Posterior vena cava (tissue), 2 donors: Measurements from ENCODE around the gene ZCCHC7. TPM values are rescaled to one million over a fixed set of nuclear protein-coding genes. Genes with fewer than 3 reads are reported as not detected.
"Not testable (repeated sequence)": the region's sequence is repeated elsewhere in the genome, so short reads cannot be mapped to it uniquely, and the experiment has no call there.

ENCODE experiments used
- DNase-seq: peaks from one replicate; pipeline ENCODE4 v3.0.0-alpha.2; 2020; ENCODE audit warnings: low spot score
- intact Hi-C, 2 donors: fragments of 100-400 bp; cut with DNase I; formaldehyde crosslinking; loops; one replicate each; pipeline versions ENCODE4 v1.14.1 to v1.14.2; 2022 to 2023
- total RNA-seq, 2 donors: library from RNA; stranded (reverse); fragmentation: NEBNext Ultra II Directional; extraction: Animal tissue kit (Norgen Biotek cat#: 25700); gene quantifications; one replicate each; pipeline ENCODE4 v1.2.1, GENCODE V29; 2021
- donor health status: DM: yes; HTN: yes; CAD: no.
- donor health status: DM: yes; HTN: yes; CAD: no.

ZCCHC7 gene
- total RNA-seq, 2 donors from 2014 or later: 19.9 to 24.2 TPM

DNA sequence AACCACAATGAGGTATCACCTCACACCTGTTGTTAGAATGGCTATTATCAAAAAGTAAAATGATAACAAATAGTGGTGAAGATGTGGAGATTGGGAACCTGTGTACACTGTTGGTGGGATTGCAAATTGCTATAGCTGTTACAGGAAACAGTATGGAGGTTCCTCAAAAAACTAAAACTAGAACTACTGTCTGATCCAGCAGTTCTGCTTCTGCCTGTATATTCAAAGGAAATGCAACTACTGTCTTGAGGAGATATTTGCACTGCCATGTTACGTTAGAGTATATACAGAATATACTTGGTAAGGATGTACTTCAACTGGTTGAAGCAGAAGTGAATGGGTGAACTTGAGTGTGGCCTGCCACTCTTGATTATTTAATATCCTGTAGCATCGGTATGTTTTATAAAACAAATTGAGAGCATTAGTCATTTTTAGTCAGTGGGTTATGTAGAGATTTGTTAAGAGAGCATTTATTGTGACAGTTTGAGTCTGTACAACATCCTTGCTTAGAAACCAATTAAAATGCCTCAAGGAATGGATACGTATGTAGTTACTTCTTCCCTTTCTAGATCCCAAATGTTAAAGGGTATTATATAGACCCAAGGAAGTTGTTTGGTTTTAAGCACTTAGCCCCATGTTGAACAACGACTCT is 37.5 kb downstream of the ZCCHC7 start:
- no peak for DNase-seq
- intact Hi-C loops: no loop called here

DNA sequence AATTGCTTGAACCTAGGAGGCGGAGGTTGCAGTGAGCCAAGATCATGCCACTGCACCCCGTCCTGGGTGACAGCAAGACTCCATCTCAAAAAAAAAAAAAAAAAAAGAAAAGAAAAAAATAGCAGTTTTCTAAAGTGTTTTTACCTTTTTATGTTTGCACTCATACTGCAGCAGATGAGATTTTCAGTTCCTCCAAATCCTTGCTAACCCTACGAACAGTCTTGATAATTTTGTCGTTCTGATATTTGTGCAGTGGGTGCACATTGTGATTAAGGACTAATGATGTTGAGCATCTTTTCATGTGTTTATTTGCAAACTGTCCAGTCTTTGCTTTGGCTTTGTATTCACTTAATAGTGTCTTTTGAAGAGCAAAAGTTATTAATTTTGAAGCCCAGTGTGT is 42.9 kb downstream of the ZCCHC7 start:
- no peak for DNase-seq
- intact Hi-C loops: no loop called here

DNA sequence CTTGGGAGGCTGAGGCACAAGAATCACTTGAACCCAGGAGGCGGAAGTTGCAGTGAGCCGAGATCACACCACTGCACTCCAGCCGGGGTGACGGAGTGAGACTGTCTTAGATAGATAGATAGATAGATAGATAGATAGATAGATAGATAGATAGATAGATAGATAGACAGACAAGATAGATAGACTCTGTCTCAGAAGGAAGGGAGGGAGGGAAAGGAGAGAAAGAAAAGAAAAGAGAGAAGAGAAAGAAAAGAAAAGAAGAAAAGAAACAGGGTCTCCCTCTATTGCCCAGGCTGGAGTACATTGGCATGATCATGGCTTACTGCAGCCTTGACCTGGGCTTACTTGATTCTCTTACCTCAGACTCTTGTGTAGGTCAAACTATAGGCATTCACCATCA is 44.0 kb downstream of the ZCCHC7 start:
- intact Hi-C loops, DNase-seq: not testable (repeated sequence)

DNA sequence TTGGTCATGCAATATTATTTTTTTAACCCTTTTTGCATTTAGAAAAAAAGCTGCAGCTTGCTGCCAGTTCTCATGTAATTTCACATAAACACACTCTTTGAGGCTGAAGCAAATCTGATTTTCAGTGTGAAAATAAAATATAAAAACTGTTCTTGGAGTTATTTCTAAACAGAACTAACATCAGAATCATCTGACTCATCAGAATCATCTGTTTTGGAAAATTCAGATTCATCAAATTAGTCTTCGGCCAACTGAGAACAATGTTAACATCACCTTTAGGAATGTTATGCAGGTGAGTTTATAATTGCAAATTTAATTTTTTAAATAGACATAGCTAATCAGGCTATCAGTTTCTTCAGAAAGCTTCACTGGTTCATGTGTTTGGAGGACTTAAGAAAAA is 45.3 kb downstream of the ZCCHC7 start:
- DNase-seq: no peak
- intact Hi-C loops: no loop called here

DNA sequence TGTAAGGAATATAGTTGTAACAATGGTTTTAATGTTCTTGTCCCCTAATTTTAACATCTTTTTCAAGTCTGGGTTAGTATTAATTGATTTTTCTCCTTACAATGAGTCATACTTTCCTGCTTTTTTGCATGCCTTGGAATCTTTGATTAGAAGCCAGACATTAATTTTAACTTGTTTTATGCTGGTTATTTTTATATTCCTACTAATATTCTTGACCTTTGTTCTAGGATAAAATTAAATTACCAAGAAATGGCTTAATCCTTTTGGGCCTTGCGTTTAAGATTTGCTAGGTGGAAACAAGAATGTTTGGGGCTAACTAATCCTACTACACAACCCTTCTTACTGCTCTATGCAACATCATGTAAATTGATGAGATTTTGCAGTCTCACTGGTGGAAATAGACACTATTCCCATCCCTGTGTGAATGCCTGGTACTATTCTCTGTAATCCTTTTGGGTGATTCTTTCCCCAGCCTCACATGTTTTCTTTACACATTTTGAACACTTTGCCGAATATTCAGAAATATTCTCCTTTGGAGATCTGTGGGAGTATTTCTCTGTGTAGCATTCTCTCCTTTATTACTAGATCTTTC is 47.2 kb downstream of the ZCCHC7 start:
- intact Hi-C loops: no loop called here
- no peak for DNase-seq

DNA sequence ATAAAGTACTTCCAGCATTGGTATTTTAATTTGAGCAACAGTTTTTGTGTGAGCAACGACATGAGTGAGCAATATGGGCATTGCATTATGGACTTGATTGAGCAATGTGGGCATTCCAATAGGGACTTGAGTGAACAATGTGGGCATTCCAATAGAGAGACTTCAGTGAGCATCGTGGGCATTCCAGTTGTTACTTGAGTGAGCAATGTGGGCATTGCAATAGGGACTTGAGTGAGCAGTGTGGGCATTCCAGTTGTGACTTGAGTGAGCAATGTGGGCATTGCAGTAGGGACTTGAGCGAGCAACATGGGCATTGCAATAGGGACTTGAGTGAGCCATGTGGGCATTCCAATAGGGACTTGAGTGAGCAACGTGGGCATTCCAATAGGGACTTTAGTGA is 52.2 kb downstream of the ZCCHC7 start:
- intact Hi-C loops: no loop called here
- DNase-seq: no peak

DNA sequence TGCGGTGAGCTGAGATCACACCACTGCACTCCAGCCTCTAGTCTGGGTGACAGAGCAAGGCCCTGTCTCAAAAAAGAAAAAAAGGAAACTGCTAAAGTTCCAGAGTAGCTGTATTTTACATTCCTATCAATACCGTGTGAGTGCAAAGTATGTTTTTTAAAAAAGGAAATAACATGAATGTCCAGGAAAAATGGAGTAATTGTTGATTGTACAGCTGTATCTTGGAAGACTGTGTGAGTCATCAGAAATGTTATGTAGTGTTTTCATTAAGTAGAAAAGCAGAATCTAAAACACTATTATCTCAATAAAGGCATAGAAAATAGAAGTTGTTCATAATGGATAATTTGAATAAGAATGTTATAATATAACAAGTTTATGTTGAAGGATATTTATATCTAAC is 53.9 kb downstream of the ZCCHC7 start:
- intact Hi-C loops: no loop called here

DNA sequence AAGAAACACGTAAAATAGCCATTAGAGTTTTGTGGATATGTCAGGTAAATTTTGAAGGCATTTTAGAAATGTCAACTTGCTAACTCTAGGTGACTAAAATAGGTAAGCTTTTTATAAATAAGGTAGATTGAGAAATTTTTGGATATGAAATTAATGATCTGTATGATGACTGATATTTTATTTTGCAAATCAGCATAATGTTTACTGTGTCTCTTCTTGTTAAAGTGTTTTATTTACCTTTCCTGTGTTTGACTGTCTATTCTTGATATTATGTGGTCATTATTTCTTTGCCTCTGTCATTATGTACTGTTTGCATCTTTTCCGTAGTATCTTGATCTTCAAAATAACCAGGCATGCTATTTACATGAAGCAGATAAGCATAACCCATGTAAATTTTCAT is 58.4 kb downstream of the ZCCHC7 start:
- DNase-seq: no peak
- intact Hi-C loops: no loop called here

More for the DNA sequence above, 53.9 kb downstream of the ZCCHC7 start:
- DNase-seq: no peak

DNA sequence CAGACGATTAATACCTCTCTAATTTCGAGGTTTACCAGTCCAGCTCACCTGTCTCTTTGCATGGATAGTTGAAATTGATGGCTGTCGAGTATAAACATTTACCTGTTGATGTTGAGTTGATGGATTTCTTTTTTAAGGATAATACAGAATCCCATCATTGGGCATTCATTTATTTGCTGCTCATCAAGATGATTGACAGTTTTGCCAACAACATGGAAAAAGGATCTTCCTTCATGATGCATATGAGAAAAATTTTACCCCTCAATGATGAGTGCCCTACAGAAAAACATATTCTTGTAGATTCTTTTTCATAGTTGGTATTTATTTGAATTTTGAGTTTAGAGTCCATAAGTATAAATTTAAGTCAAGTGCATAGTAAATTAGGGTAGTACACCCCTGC is 59.2 kb downstream of the ZCCHC7 start:
- DNase-seq: no peak
- intact Hi-C loops: no loop called here

DNA sequence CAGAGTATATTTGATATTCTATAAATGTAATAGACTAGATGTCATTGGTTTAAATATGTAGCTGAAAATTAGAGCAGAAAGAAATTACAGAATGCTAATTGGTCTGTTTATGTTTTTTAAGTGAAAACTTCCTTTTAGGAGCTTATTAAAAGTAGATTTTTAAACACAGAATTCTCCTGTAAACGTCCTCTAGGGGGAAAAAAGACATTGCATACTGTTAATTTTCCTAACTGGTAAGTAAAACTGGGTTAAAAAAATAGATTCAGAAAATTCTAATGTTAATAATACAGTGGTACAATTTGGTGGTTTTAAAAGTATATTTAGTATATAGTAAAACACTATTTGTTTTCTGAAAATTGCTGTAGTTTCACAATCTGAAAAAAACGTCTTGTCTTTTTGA is 59.8 kb downstream of the ZCCHC7 start:
- intact Hi-C loops: no loop called here
- no peak for DNase-seq

DNA sequence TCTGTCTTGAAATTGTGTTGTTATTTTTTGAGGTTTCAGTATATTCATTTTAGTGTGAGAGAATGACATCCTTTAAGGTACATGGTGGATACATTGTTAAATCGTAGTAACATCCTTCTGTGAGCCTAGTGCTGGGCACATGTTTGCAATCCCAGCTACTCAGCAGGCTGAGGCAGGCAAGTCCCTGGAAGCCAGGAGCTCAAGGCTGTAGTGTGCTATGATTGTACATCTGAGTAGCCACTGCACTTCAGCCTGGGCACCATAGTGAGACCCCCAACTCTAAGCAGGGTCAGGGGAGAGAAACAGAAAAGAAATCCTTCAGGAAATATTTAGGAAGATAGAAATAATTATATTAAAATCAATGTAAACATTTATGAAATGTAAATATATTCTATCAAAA is 62.3 kb downstream of the ZCCHC7 start:
- intact Hi-C loops: no loop called here
- no peak for DNase-seq

DNA sequence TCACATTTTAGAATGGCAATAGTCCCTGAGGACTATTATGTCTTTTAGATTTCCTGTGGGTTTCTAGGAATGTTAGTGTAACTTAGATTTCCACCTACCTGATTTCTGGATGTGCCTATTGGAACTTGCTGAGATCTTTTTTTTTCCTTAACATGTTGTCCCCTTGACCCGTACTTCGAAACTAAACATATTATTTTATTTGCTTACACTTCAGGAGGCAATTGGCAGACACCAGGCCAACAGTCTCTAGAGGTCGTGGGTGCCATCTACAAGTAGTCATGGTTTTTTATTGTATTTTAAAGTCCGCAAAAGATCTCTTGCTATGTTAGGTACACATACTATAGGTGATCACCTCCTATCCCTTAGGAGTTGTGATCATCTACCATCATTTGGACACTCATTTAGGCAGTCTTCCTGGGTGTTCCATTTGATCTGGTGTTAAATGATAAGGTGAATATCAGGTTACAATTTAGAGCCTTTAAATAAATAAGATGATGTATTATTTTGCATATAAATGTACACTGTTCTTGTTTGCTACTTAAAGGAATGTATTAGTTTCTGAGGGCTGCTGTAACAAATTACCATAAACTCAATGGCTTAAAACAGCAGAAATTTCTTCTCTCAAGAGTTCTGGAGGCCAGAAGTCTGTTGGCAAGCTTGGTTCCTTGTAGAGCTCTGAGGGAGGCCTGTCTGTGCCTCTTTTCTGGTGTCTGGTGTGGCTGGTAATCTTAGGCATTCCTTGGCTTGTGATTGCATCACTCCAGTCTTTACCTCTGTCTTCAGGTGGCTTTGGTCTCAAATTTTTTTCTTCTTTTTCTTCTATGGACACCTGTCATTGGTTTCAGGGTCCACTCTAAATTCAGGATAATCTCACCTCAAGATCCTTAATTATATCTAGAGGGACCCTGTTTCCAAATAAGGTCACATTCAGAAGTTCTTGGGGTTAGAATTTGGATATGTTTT is 64.8 kb downstream of the ZCCHC7 start:
- intact Hi-C loops: no loop called here
- no peak for DNase-seq

DNA sequence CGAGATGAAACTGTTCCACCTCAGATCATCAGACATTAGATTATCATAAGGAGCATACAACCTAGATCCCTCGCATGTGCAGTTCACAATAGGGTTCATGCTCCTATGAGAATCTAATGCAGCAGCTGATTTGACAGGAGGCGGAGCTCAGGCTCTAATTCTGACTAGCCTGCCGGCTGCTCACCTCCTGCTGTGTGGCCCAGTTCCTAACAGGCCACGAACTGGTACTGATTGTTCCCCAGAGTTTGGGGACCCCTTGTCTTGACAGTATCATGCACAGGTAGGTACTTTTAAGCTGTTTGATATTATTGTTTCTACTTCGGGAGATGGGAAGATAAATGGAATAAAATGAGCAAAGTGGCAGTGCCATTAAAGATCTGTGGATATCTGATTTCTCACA is 66.9 kb downstream of the ZCCHC7 start:
- no peak for DNase-seq
- intact Hi-C loops: no loop called here

DNA sequence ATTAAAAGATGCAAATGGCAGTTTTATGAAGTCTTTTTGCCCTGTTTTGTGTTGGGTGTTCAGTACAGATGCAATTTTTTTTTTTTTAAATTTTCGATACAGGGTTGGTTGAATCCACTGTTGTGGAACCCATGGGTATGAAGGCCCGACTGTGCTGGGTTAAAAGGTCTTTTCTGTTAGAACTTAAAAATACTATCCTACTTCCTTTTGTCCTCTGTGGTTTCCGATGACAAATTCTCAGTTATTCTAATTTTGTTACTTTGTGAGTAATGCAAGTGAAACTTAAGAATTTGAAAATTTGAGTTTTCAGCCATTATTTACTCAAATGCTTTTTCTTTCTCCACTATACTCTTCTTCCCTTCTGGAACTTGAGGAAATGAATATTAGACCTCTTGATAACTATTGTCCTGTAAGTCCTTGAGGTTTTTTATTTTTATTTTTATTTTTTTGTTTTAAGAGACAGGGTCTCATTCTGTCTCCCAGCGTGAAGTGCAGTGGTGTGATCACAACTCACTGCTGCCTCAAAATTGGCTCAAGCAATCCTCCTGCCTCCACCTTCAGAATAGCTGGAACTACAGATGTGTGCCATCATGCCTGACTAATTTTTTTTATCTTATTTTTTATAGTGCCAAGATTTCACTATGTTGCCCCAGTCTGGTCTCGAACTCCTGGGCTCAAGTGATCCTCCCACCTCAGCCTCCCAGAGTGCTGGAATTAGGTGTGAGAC is 67.5 kb downstream of the ZCCHC7 start:
- no peak for DNase-seq
- intact Hi-C loops: no loop called here

DNA sequence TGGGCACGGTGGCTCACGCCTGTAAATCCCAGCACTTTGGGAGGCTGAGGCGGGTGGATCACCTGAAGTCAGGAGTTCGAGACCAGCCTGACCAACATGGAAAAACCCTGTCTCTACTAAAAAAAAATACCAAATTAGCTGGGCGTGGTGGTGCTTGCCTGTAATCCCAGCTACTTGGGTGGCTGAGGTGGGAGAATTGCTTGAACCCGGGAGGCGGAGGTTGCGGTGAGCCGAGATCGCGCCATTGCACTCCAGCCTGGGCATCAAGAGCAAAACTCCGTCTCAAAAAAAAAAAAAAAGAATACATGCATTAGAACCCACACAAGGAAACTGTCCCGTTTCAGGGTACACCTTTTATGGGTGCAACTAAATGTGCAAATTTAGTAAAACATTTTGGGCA is 70.4 kb downstream of the ZCCHC7 start:
- intact Hi-C loops, DNase-seq: not testable (repeated sequence)

DNA sequence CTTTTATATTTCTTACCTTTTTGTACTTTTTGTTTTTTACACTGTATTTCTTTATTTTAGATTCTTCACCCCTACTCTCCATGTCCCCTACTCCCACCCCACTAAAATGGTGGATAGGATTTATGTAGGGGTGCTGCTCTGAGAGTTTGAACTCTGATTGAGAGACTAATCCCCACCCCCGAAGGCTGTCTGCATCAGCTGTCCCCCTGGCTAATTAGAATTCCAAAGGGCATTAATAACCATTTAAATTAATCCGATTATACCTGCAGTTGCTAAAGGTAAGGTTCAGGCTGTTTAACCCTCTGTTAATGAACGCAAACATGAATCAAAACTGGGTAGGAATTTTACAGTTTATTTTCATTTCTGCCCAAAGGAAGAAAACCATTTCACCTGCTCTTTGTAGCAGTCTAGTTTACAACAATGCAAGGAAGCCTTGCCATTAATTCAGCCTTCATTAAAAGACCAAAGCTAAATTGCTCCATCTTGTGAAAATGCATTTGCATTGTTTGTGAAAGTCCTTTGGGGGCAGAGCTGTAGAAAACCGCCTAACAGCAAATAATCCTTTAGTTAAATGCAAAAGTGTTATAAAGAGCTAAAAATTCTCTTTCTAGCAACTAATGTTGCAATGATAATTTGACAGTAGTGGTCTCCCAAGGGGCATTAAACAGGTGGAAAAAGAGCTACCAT is 71.2 kb downstream of the ZCCHC7 start:
- no peak for DNase-seq
- intact Hi-C loops: no loop called here

DNA sequence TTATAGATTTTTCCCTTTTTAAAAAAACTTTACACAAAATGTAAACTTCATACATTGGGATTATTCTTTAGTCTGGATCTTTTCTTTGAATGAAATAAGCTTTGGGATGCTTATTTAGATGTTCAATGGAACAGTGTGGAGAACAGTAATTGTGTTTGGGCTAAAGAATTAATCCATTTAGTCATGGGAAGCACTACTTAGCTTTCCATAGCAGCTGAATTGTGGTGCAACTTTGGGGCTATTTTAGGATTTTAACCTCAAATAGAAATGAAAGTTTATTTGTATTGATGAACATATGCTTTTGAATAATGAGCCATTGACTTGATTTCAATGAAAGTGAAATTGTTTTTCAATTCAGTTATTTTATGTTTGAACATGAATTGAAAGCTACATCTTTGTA is 72.4 kb downstream of the ZCCHC7 start:
- intact Hi-C loops: no loop called here
- no peak for DNase-seq

DNA sequence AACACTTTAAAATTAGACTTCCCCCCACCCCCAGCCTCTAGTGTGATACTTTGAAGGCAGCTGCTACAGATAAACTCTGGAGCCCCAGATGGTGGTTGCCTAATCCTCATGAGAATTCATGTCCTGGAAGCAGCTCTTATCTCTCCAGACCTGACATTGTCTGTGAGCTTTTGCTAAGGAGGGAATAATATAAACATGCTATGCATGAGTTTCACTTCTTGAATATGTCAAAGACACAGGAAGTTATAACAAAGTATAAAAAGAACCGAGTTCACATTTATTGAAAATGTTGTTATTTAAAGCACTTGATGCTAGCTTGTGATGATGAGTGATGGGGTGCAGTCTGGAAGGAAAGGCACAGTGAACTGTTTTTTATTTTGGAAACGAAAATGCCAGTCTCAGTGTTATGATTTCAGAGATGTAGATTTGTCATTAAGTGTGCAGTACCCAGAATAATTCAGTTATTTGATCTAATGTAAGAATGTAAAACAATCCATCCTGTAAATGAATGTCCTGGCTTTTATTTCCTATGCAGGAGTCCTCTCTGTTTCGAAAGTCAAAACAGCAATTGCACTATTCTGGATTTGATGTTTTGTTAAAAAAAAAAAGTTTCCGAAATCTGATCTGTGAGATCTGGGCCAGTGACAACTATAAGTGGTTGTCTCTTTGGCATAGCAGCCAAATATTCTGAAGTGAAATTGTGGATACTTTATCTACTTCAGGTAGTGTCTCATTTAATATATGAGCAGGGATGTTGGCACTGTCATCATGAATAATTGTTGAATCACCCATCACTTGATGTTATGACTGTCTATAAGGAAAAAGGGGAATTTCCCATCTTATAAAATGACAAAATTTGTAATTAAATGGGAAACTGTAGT is 77.0 kb downstream of the ZCCHC7 start:
- DNase-seq: no peak
- intact Hi-C loops: no loop called here
